CD4-positive, alpha-beta T cell treated with Interferon gamma for 1 hour (primary cell): ENCODE measurements around the gene KRT37.
"Not testable (repeated sequence)": the region's sequence is repeated elsewhere in the genome, so short reads cannot be mapped to it uniquely, and the experiment has no call there.

Source experiments
- DNase-seq: peaks from one replicate; pipeline ENCODE4 v3.0.0-alpha.2; 2020

Gene KRT37

DNA sequence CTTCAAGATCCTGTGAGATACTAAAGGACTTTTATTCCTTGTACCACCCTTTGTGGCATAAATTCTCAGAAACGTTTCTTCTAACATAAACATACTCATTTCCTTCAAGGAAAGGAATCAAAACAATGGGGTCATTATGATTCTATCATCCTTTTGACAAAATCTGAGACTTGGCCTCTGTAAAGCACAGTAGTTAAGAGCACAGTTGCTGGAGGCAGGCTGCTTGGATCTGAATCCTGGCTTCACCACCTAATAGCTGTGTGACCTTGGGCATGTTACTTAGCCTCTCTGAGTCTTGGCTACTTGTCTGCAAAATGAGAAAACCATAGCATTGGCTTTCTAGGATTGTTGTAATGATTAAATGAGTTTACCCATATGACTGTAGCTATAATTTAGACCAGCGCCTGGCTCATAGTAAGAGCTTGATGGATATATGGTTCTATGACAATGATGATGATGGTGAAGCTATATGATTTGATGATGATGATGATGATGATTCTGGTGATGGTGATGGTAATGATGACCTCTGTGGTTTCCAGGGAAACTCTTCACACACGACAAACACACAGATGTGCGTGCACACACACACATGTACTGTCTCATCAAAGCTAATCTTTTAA is 20.9 kb downstream of the KRT37 start:
- no peak for DNase-seq

- no peak for DNase-seq
Observed at GRCh38 chr17:41402161-41402560, 22.2 kb downstream of the KRT37 start.

DNA sequence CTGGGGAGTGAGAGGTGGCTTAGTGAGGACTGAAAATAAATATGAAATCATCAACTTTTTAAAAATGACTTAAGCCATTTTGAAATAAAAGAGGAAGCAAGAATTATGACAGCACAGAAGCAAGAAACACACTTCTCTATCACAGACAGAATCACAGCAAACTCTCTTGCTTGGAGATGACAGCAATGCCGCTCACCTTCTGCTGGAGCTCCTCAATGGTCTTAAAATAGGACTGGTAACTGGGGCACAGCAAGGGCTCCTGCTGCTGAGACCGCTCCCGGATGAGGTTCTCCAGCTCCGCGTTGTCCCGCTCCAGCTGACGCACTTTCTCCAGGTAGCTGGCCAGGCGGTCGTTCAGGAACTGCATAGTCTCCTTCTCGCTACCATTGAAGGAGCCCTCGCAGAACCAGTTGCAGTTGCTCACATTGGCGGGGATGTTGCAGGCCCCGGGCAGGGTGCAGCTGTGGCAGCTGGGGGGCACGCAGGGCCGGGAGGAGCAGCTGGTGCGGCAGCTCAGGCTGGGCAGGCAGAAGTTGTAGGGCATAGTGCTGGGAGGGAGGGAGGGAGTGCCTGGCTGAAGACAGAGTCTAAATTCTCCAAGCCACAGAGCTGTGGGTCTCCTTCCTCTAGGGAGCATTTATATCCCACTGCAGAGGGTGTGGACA is 27.3 kb downstream of the KRT37 start, which contains the start of gene KRT31:
KRT31 (minus strand) TSS at position 613 of the 665 bp plus-strand sequence; CDS start at position 544, 69 bp downstream.
- no peak for DNase-seq

DNA sequence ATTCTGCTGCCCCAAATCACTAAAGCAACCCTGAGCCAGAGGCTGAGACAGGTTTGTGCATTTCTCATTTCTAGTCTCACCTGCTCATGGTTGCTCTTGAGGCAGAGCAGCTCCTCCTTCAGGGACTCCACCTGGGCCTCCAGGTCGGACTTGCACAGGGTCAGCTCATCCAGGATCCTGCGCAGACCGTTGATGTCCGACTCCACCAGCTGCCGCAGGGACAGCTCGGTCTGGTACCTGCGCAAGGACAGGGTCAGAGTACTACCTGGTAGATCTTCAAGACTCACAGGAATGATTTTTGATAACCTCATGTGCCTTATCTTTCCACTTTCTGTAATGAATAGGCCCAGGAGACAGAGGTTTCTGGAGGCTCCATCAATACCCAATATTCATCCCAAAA is 28.0 kb downstream of the KRT37 start:
- DNase-seq = no peak

DNA sequence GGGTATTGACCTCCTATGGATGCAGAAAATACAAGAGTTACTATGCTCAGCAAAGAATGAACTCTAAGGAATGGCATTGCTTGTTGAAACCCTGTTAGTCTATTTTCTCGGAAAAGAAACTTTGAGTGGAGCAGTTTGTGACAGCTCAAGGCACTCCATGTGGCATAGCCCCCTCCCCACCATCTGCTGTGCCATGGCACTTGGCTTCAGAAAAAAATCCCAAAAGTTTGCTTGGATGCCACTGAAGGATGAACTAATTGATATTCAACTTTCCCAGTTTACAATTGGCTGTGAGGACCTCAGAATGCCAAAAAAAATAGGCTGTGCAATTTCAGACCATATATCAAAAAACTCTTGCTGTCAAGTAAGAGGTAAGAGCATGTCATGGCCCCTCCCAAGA is 28.8 kb downstream of the KRT37 start:
- DNase-seq = no peak

DNA sequence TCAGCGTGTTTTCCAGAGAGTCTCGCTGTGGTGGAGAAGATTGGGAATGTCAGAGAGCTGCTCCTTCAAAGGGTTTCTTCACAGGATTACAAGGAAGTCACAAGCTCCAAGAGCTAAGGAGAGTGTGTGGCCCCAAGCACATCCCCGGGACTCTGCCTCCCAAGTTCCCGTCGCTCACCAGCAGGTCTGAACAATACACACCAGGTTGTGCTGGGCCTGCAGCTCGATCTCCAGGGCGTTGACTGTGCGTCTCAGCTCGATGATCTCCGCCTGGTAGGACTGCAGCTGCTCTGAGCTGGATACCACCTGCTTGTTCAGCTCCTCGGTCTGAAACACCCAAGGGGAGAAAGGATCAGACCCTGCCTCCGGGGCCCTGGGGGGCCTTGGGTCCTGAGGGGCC is 29.3 kb downstream of the KRT37 start:
- not testable (repeated sequence) for DNase-seq

- DNase-seq = no peak
Observed at GRCh38 chr17:41394254-41394996, 30.0 kb downstream of the KRT37 start.

DNA sequence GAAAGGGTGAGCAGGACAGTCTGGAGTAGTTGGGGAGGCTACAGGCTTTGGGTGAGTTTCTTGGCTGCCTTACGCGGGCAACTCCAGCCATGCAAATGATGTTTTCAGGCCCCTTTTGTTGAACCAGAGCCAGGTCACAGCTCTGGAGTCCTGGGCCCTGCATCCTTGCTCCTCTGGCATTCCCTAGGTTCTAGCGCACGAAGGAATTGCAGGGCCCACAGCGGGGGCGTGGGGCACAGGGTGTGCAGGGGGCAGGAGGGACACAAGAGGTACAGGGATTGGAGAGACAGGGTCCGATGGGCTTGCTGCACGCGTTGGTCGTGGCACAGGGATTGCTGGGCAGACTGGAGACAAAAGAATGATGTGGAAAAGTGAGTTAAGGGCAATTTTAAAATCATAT is 30.6 kb downstream of the KRT37 start:
- DNase-seq = no peak

GRCh38 chr17:41393294-41393693 is 31.1 kb downstream of the KRT37 start:
- no peak for DNase-seq

- no peak for DNase-seq
Observed at GRCh38 chr17:41392278-41392677, 32.1 kb downstream of the KRT37 start.

- no peak for DNase-seq
Observed at GRCh38 chr17:41391535-41391934, 32.9 kb downstream of the KRT37 start.

DNA sequence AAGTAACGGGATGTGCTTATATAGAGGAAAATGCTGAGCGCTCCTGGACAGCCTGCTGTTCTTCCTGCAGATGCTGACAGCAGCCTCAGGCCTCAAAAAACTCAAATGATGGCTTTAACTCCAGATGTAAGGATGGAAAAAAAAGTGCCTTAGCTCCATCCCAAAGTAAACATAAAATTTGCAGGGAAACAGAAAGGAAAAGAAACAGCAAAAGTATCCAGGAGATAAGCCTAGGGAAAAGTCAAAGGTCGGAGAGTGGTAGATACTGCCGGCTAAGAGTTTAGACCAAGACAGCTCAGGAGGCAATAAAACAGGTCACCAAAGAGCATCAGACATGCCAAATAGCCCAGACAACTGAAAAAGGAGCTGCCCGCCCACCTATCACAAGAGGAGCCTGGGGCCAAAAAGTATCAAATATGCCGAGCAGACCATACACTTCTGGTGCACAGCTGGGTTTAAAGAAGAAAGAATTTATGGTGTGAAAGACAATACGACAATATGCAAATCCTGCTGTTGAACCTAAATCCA is 33.9 kb downstream of the KRT37 start:
- DNase-seq = no peak

- no peak for DNase-seq
Observed at GRCh38 chr17:41387670-41388069, 36.7 kb downstream of the KRT37 start.

- no peak for DNase-seq
Observed at GRCh38 chr17:41386227-41386626, 38.2 kb downstream of the KRT37 start.

- DNase-seq = no peak
Observed at GRCh38 chr17:41383690-41384089, 40.7 kb downstream of the KRT37 start.

DNA sequence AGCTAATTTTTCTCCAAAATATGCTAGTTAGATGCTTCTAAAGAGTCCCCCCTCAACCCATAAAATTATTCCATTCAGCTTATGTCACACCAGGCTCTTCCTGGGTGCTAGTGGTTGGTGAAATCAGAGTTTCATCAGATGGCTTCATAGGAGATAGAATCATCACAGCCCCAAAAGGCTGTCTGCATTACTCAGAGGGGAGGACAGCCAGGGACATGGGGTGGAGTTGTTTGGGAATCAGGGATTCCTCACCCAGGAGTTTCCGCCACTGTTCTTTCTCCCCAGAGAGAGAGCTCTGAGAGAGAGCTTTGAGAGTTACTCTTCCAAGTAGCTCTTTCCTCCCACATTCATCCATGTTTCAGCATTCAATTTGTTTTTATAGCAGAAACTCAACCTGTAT is 42.0 kb downstream of the KRT37 start:
- no peak for DNase-seq

DNA sequence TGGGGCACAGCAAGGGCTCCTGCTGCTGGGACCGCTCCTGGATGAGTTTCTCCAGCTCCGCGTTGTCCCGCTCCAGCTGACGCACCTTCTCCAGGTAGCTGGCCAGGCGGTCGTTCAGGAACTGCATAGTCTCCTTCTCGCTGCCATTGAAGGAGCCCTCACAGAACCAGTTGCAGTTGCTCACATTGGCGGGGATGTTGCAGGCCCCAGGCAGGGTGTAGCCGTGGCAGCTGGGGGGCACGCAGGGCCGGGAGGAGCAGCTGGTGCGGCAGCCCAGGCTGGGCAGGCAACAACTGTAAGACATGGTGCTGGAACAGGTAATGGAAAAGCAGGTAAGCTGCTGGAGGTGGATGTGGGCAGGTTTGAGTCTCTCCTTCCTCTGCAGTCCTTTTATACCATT is 42.4 kb downstream of the KRT37 start, which contains the start of gene KRT34:
KRT34 (minus strand) TSS at position 364 of the 400 bp plus-strand sequence; CDS start at position 304, 60 bp downstream.
- DNase-seq = not testable (repeated sequence)

GRCh38 chr17:41380091-41380490 is 44.3 kb downstream of the KRT37 start:
- DNase-seq = not testable (repeated sequence)

GRCh38 chr17:41377546-41377945 is 46.8 kb downstream of the KRT37 start:
- no peak for DNase-seq
